ENCODE results near the gene PPP2R3C. TPM values are rescaled to one million over a fixed set of nuclear protein-coding genes. Genes with fewer than 3 reads are reported as not detected.
"Not testable (repeated sequence)": the region's sequence is repeated elsewhere in the genome, so short reads cannot be mapped to it uniquely, and the experiment has no call there.

The PPP2R3C gene
- total RNA-seq, 1 donor from 2014 or later: 48.1 TPM

GRCh38 chr14:35073486-35073885 lies 48.3 kb downstream of the PPP2R3C start:
- no peaks in the 10 kb centered on the region for H3K9me3 Mint-ChIP-seq
- no peaks in the 10 kb centered on the region for H3K4me1 Mint-ChIP-seq (ENCODE audit: low read depth)
- H3K27me3 Mint-ChIP-seq (ENCODE audit: low read depth): no peaks in the 10 kb centered on the region
- no peak overlapping the region for H3K27ac Mint-ChIP-seq
- H3K36me3 Mint-ChIP-seq (ENCODE audit: low read depth): peaks cover 41% of the 10 kb centered on the region
- intact Hi-C loops (cut with micrococcal nuclease): no loop called here
- DNase-seq (ENCODE audit: low spot score): no peak
- H3K4me3 Mint-ChIP-seq (ENCODE audit: low read depth): no peak overlapping the region

DNA sequence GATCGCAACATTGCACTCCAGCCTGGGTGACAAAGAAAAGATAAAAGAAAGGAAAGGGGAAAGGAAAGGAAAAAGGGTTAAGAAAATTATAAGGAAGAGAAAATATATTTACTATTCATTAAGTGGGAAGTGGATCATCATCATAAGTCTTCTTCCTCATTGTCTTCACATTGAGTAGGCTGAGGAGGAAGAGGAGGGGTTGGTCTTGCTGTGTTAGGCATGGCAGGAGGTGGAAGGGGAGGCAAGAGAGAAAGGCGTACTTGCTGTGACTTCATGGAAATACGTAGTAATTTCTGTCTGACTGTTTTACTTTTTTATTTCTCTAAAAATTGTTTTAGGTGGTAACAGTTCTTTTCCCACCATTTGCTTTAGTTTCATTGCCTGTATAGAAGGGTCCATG lies 49.6 kb downstream of the PPP2R3C start:
- Mint-ChIP-seq H3K27ac (no peak overlapping the region), H3K36me3 (ENCODE audit: low read depth) (peaks cover 44% of the 10 kb centered on the region), H3K4me3 (ENCODE audit: low read depth) (no peak overlapping the region), H3K27me3 (ENCODE audit: low read depth) (no peaks in the 10 kb centered on the region), H3K4me1 (ENCODE audit: low read depth) (no peaks in the 10 kb centered on the region), H3K9me3 (no peaks in the 10 kb centered on the region)
- DNase-seq (ENCODE audit: low spot score): no peak
- intact Hi-C loops (cut with micrococcal nuclease): no loop called here

DNA sequence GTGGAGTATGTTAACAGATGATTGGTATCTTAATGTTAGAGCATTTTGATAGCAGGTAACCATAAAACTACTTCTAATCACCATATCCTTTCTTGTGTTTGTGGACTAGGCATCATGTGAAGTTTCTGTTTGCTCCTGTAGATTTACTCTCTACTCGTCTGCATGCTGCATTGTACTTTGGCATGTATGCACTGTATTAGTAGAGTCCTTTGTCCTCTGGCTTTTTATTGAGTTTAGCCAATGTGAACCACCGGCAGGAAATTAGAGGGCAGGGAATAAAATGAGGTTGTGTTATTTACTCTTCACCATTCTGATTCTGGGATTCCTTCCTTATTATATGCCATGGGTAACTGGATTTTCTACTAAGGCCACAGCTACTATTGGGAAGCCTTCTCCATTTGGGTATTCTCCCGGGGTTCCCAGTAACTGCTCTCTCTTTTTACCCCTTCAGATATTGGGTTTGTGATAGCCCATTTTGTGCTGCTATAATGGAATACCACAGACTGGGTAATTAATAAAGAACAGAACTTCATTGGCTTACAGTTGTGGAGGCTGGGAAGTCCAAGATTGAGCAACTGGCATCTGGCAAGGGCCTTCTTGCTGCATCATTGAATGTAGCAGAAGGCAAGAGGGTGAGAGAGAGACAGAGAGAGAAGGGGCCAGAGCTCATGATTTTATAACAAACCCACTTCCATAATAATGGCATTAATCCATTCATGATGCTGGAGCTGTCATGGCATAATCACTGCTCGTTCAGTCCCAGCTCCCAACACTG lies 53.4 kb downstream of the PPP2R3C start:
- intact Hi-C loops (cut with micrococcal nuclease): no loop called here
- no peak for DNase-seq (ENCODE audit: low spot score)
- no peaks in the 10 kb centered on the region for H3K4me1 Mint-ChIP-seq (ENCODE audit: low read depth)
- no peak overlapping the region for H3K27ac Mint-ChIP-seq
- no peaks in the 10 kb centered on the region for H3K9me3 Mint-ChIP-seq
- H3K36me3 Mint-ChIP-seq (ENCODE audit: low read depth): peaks cover 41% of the 10 kb centered on the region
- H3K4me3 Mint-ChIP-seq (ENCODE audit: low read depth): no peak overlapping the region
- H3K27me3 Mint-ChIP-seq (ENCODE audit: low read depth): no peaks in the 10 kb centered on the region

- H3K27me3 Mint-ChIP-seq (ENCODE audit: low read depth); H3K4me1 Mint-ChIP-seq (ENCODE audit: low read depth); intact Hi-C loops (cut with micrococcal nuclease); H3K27ac Mint-ChIP-seq; H3K9me3 Mint-ChIP-seq; DNase-seq (ENCODE audit: low spot score); H3K4me3 Mint-ChIP-seq (ENCODE audit: low read depth): not testable (repeated sequence)
- peaks cover 34% of the 10 kb centered on the region for H3K36me3 Mint-ChIP-seq (ENCODE audit: low read depth)
Observed at GRCh38 chr14:35065731-35066130, 56.1 kb downstream of the PPP2R3C start.

GRCh38 chr14:35061113-35061791 lies 60.5 kb downstream of the PPP2R3C start:
- Mint-ChIP-seq H3K4me1 (ENCODE audit: low read depth) (peaks cover 14% of the 10 kb centered on the region), H3K36me3 (ENCODE audit: low read depth) (peaks cover 37% of the 10 kb centered on the region)
- intact Hi-C loops (cut with micrococcal nuclease); H3K9me3 Mint-ChIP-seq; H3K27ac Mint-ChIP-seq; H3K4me3 Mint-ChIP-seq (ENCODE audit: low read depth); DNase-seq (ENCODE audit: low spot score); H3K27me3 Mint-ChIP-seq (ENCODE audit: low read depth): not testable (repeated sequence)

DNA sequence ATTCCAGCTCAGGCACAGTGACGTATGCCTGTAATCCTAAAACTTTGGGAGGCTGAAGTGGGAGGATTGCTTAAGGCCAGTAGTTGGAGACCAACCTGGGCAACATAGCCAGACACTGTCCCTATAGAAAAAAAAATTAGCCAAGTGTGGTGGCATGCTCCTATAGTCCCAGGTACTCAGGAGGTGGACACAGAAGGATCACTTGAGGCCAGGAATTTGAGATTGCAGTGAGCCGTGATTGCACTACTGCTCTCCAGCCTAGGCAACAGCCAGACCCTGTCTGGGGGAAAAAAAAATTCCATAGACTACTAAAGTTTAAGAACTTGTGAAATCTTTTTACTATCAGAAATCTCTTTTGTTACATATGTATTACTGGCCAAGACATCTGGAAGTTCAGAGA lies 69.2 kb downstream of the PPP2R3C start:
- H3K36me3 Mint-ChIP-seq (ENCODE audit: low read depth): peaks cover 32% of the 10 kb centered on the region
- no peak overlapping the region for H3K4me3 Mint-ChIP-seq (ENCODE audit: low read depth)
- no peak for DNase-seq (ENCODE audit: low spot score)
- intact Hi-C loops (cut with micrococcal nuclease): no loop called here
- no peaks in the 10 kb centered on the region for H3K27me3 Mint-ChIP-seq (ENCODE audit: low read depth)
- no peaks in the 10 kb centered on the region for H3K9me3 Mint-ChIP-seq
- H3K4me1 Mint-ChIP-seq (ENCODE audit: low read depth): peaks cover 15% of the 10 kb centered on the region
- H3K27ac Mint-ChIP-seq: no peak overlapping the region

GRCh38 chr14:35051796-35052195 lies 70.0 kb downstream of the PPP2R3C start:
- Mint-ChIP-seq H3K9me3 (no peaks in the 10 kb centered on the region), H3K27ac (no peak overlapping the region)
- intact Hi-C loops (cut with micrococcal nuclease): no loop called here

GRCh38 chr14:35050652-35051051 lies 71.1 kb downstream of the PPP2R3C start:
- DNase-seq (ENCODE audit: low spot score): no peak
- H3K36me3 Mint-ChIP-seq (ENCODE audit: low read depth): peaks cover 24% of the 10 kb centered on the region
- no peak overlapping the region for H3K4me3 Mint-ChIP-seq (ENCODE audit: low read depth)
- no peaks in the 10 kb centered on the region for H3K27me3 Mint-ChIP-seq (ENCODE audit: low read depth)
- intact Hi-C loops (cut with micrococcal nuclease): no loop called here
- no peak overlapping the region for H3K27ac Mint-ChIP-seq
- H3K9me3 Mint-ChIP-seq: no peaks in the 10 kb centered on the region
- peaks cover 12% of the 10 kb centered on the region for H3K4me1 Mint-ChIP-seq (ENCODE audit: low read depth)

More at GRCh38 chr14:35051796-35052195, 70.0 kb downstream of the PPP2R3C start:
- no peak for DNase-seq (ENCODE audit: low spot score)
- Mint-ChIP-seq H3K36me3 (ENCODE audit: low read depth) (peaks cover 28% of the 10 kb centered on the region), H3K27me3 (ENCODE audit: low read depth) (no peaks in the 10 kb centered on the region), H3K4me1 (ENCODE audit: low read depth) (peaks cover 12% of the 10 kb centered on the region), H3K4me3 (ENCODE audit: low read depth) (no peak overlapping the region)

DNA sequence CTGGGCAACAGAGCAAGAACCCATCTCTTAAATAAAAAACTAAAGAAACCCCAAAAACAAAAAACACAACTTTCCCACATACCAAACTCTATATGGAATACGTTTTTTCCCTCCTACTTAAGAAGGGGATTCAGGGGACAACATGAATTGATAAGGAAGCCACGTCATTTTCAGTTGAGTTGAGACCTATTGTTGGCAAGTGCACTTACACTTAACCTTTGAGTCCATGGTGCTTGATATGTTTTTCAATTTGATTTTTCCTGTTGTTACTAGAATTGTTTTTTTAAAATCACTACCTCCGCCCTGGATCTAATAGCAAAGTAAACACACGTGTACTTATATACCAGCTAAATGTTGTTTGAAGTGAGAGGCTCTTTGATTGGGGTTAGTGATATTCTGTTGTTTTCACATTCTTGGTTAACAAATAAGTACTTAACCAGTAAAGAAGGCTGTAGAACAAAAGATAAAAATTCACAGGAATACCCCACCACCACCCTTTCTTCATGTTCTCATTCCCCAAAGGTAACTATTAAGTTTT lies 73.7 kb downstream of the PPP2R3C start:
- Mint-ChIP-seq H3K4me1 (ENCODE audit: low read depth) (peaks cover 21% of the 10 kb centered on the region), H3K9me3 (no peaks in the 10 kb centered on the region), H3K36me3 (ENCODE audit: low read depth) (peaks cover 22% of the 10 kb centered on the region), H3K27ac (peak overlapping the region; percentile 33), H3K27me3 (ENCODE audit: low read depth) (no peaks in the 10 kb centered on the region), H3K4me3 (ENCODE audit: low read depth) (peak overlapping the region; percentile 98)
- no peak for DNase-seq (ENCODE audit: low spot score)
- intact Hi-C loops (cut with micrococcal nuclease): loop anchor here (5.0 kb wide), 2 partner anchors 354 to 779 kb away; partner anchors contain the start of genes BRMS1L and NFKBIA

- H3K9me3 Mint-ChIP-seq: no peaks in the 10 kb centered on the region
Observed at GRCh38 chr14:35046751-35047536, 74.8 kb downstream of the PPP2R3C start.

GRCh38 chr14:35046048-35046750 lies 75.6 kb downstream of the PPP2R3C start, which contains the start of gene FAM177A1:
Gene FAM177A1, plus strand, starts transcription at chr14:35046272. Its CDS starts 192 bp downstream, at chr14:35046464.
- Mint-ChIP-seq H3K27ac (peak within 1 kb of the TSS; percentile 98), H3K36me3 (ENCODE audit: low read depth) (peaks cover 17% of the 10 kb centered on the region), H3K4me3 (ENCODE audit: low read depth) (peak within 1 kb of the TSS; percentile 98), H3K4me1 (ENCODE audit: low read depth) (peaks cover 21% of the 10 kb centered on the region), H3K27me3 (ENCODE audit: low read depth) (no peaks in the 10 kb centered on the region), H3K9me3 (no peaks in the 10 kb centered on the region)
- peak; percentile 97 for DNase-seq (ENCODE audit: low spot score)
- intact Hi-C loops (cut with micrococcal nuclease): loop anchor here (1.0 to 5.0 kb wide), 6 partner anchors 64 to 781 kb away; partner anchors contain the start of genes BRMS1L, NFKBIA, PRORP and SRP54

More at GRCh38 chr14:35046751-35047536, 74.8 kb downstream of the PPP2R3C start:
- H3K36me3 Mint-ChIP-seq (ENCODE audit: low read depth): peaks cover 20% of the 10 kb centered on the region
- intact Hi-C loops (cut with micrococcal nuclease): loop anchor here (1.0 to 5.0 kb wide), 6 partner anchors 65 to 780 kb away; partner anchors contain the start of genes BRMS1L, NFKBIA, PRORP and SRP54
- peak overlapping the region; percentile 98 for H3K27ac Mint-ChIP-seq
- DNase-seq (ENCODE audit: low spot score): no peak
- peak overlapping the region; percentile 98 for H3K4me3 Mint-ChIP-seq (ENCODE audit: low read depth)
- no peaks in the 10 kb centered on the region for H3K27me3 Mint-ChIP-seq (ENCODE audit: low read depth)
- peaks cover 21% of the 10 kb centered on the region for H3K4me1 Mint-ChIP-seq (ENCODE audit: low read depth)

- Mint-ChIP-seq H3K9me3 (no peaks in the 10 kb centered on the region), H3K27me3 (ENCODE audit: low read depth) (no peaks in the 10 kb centered on the region), H3K4me1 (ENCODE audit: low read depth) (peaks cover 21% of the 10 kb centered on the region), H3K36me3 (ENCODE audit: low read depth) (peaks cover 15% of the 10 kb centered on the region), H3K4me3 (ENCODE audit: low read depth) (peak overlapping the region; percentile 98), H3K27ac (peak overlapping the region; percentile 98)
- intact Hi-C loops (cut with micrococcal nuclease): loop anchor here (1.0 to 5.0 kb wide), 6 partner anchors 63 to 782 kb away; partner anchors contain the start of genes BRMS1L, NFKBIA, PRORP and SRP54
- DNase-seq (ENCODE audit: low spot score): no peak
Observed at GRCh38 chr14:35045798-35046047, 76.1 kb downstream of the PPP2R3C start.

Measured in activated T-helper 2 cell treated with anti-CD3 and anti-CD28 coated beads, Interferon-gamma antibody, Interleukin-2, Interleukin-4, amounts not matched to agents 10 μg/mL and 5 μg/mL and 100 μg/mL, durations not matched to agents 14 hours and 24 hours and 36 hours (primary cell).